NCI-H2227 (cell line): ENCODE data around the gene MAP3K10.
"Not testable (repeated sequence)": the region's sequence is repeated elsewhere in the genome, so short reads cannot be mapped to it uniquely, and the experiment has no call there.

Source experiments
- DNase-seq: peaks from one replicate; lab custom pipeline; 2025; ENCODE audit not compliant: unreplicated experiment; lab: John Stamatoyannopoulos, UW

The MAP3K10 gene

DNA sequence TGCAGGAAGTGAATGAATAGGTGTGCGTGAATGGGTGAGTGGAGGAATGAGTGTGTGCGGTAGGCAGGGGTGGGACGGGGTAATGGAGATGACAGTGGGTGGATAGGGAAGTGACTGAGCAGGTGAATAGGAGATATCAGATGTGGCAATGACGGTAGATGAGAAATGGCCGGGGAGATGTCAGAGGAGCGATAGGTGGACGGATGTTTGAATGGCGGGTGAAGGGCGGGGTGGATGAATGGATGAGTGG, 25.5 kb downstream of the MAP3K10 start:
- no peak for DNase-seq

DNA sequence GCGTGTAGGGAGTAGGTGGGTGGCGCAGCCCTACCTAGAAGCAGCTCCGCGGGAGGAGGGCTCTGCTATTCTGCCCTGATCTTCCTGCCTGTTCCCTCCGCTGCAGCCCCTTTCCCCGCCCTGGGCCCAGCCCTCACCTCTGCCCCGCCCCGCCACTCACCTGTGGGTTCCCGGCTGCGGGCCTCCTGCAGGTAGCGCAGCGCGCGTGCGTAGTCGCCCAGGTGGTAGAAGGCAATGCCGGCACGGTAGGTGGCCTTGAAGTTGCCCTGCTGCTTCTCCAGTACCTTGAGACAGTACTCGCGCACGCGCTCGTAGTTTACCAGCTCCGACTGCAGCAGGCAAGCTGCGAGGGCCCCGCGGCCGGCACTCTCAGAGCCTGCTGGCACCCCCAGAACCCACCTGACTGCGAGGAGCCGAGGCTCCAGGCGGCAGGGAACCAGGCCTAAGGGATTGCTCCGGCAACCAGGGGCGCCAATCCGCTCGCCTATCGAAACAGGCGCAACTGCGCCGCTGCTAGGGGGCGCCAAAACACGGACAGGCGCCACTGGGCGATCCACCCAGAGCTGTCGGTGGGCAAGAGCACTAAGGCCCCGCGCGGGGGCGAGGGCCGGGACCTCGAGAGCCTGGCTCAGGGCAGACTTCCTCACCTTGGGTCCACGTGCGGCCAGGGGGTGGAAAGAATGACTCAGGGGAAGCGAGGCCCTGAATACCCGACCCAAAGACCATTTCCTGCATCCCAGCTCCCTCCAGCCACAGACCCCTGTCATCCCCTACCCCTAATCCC, 26.0 kb downstream of the MAP3K10 start:
- peak; percentile 89 for DNase-seq

DNA sequence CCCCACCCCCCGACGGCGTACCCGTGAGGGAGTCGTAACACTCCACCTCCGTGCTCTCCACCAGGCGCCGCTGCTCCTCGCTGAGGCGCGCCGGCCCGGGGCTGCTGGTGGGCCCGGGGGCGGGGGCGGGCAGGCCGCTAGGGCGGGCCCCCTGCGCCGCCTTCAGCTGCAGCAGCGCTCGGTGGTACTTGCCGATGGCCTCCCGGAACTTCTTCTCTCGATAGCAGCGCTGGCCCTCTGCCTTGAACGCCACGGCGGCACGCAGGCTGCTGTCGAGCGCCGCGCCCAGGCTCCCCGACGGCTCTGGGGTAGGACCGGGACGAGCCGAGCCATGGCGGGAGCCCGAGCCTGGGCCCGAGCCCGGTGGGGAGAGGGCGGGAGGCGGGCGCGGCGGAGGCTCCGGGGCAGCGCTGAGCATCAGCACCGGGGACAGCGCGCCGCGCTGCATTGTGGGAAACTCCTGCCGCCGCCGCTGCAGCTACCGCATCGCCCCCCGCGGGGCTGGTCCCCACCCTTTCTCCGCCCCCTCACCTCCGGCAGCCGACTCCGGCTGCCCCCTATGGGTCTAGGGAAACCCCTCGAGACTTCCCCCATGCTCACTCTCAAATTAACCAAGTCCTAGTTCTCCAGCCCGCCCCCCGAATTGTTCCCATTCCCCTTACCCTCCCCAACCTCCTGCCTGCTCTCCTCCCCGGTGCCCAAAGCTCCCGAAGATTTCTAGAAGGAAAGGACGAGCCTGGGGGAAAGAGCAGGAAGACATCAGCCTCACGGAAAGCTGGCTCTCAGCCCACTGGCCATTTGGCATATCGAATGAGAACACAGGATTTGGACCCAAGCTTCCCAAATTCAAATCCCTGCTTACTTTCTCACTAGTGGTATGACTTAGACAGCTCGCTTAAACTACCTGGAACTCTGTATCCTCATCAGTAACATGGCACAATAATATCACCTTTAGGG, 27.0 kb downstream of the MAP3K10 start, which contains the start of gene TTC9B:
TTC9B (minus strand) TSS at position 451 of the 957 bp plus-strand sequence; CDS start at position 448, 3 bp downstream.
- DNase-seq: peak; percentile 91

DNA sequence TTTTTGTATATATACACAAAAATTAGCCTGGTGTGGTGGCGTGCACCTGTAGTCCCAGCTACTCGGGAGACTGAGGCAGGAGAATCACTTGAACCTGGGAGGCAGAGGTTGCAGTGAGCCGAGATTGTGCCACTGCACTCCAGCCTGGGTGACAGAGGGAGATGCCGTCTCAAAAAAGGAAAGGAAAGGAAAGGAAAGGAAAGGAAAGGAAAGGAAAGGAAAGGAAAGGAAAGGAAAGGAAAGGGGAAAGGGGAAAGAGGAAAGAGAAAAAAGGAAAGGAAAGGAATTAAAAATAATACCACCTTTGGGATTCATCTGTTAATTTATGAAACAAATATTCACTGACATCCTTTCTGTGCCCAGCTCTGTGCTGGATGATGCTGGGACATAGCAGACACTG, 27.8 kb downstream of the MAP3K10 start:
- not testable (repeated sequence) for DNase-seq

DNA sequence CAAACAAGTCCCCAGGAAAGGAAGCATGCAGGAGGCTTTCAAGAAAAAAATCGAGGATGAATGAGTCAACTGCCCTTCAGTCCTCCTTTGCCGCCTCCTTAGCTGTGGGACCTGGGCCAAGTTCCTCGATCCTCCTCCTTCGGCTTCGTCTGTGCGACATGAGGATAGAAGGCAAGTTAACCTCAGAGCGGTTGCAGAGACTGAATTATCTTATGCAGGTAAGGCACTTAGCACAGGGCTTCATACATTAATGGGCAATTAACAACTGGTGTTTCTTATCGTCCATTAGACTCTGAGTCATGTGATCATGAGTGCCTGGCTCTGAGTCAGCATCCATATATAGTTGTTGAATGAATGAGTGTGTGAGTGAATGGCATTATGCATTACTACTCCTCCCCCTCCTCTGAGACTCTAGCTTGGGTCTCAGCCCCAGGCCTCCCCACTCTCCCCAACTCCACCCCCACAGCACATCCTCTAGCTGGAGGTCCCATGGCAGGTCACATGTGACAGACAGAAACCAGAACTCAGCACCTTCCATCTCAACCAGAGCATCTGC, 28.6 kb downstream of the MAP3K10 start:
- DNase-seq: peak; percentile 70

DNA sequence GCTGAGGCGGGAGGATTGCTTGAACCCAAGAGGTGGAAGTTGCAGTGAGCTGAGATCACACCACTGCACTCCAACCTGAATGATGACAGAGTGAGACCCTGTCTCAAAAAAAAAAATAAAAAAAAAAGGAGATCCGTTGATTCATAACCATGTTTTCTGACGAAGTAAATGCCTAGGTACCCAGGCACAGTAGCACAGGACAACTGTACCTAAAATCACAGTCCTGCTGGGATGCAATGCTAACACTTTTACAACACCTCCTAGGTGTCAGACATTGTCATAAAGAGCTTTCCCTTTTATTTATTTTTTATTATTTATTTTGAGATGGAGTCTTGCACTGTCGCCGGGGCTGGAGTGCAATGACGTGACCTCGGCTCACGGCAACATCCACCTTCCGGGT, 29.4 kb downstream of the MAP3K10 start:
- no peak for DNase-seq

DNA sequence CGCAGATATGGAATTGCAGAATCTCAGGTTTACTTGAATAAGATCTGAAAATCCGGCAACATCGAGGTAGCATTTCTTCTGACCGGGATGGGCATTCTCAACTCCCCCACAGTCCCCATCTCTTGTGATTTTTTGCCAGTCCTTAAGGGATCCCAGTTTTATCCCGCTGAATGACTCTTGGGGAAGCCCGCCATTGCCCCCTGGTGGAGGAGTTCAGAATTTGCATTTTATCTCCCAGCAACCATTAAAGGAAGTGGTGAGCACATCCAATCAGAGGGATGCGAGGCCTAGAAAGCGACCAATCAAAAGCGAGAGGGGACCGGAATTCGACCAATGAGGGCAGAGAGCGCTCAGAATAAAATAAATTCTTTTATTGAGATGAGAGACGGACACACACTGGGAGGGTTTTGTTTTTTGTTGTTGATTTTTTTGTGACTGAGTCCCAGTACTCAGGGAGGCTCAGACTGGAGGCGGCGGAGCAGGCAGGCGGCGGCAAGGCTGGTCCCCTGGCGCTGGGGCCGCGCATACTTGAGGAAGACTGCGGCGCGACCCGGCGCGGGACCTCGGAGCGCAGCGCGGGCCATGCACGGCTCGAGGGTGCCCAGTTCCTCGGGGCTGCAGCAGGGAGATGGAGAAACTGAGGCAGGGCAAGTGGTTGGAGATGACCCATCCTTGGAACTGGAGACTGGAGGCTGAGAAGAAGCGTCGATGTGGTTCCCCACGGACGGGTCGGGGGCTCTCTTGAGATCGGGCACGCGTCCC, 30.8 kb downstream of the MAP3K10 start:
- DNase-seq: peak; percentile 94

DNA sequence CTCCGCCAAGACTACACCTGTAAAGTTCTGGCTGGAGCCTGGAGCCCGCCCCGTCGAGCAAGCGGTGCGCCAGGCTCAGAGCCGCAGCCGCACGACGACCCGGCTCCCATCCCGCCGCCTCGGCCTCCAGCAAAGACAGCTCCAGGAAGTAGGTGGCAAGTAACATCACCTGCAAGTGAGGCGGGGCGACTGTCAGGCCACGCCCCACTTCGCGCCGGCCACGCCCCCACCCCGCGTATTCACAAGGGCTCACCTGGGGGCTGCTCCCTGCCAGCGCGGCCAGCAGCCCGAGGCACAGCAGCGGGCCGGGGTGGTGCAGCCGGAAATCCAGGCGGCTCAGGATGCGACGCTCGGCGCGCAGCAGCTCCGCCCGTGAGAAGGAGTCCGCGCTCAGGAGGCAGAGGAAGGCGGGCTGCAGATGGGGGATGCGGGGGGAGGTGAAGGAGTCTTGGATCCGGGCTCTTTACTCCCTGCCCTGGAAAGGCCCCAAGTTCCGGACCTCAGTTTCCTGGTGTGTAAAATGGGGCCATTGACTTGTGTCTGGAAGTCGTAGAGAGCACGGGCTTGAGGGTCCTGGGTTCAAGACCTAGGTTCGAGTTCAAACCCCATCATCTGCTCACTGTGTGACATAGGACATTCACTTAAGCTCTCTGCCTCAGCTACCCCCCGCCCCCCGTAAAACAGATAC, 32.1 kb downstream of the MAP3K10 start:
- DNase-seq: no peak

DNA sequence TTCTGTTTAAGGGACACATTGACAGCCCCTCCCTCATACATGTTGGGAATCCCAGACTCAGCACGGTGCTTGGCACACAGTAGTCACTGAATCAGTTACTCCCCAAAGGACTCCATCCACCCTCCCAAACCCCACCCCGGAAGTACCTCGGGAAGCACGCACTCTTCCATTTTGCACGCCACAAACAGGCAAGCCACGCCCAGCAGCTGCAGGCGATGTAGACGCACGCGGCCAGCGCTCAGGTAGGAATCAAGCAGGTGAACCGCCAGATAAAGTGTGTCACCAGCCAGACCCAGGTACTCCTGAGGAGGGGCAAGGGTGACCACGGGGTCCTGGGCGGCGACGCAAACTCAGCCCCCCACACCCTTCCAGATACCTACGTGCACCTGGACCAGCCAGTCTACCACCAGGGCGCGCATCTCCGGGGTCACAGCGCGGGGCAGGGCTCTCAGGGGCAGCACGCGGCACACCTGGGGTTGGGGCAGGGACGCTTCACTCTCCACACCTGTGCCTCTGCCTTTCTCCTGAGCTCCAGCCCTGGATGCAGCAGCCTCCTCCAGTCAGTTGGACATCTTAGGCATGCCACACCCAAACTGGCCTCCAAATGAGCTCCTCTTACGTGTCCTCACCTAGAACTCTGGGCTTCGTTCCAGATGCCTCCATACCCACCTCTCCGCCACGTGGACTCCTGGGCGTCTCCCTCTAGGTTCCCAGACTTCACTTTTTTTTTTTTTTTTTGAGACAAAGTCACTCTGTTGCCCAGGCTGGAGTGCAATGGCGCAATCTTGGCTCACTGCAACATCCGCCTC, 33.3 kb downstream of the MAP3K10 start:
- DNase-seq: no peak

DNA sequence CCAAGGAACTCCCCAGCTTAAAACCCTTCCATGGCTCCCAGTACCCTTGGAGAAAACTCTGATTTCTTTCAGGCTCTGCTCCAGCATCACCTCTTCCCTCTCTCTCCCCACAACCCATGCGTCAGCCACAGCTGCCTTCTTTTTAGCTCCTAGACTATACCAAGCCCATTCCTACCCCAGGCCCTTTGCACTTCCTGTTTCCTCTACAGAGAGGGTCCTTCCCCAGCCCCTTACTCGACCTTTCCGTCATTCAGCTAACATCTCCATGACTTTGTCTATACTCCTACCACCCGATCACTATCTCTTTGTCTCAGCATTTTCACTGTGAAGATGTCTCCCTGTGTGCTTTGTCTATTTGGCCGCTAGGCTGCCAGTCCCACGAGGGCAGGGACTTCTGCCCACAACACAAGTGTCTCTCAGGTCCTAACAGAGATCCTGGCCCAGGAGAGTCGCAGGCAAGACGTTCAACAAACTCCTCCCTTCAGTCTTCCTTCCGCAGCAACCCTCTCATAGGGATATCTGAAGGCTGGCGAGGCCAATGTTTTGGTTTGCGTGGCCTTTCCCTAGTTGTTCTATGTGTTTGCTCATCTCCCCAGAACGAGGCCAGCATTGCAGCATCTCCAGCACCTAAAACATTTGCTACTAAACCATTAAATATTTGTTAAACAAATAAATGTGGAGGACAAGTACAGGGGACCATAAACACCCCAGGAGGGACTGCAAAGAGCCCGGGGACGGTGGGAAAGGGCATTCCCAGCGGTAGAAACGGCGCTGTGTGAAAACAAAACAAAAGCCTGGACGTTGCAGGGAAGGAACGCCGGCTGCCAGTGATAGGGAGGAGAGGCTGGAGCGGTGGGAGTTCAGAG, 34.4 kb downstream of the MAP3K10 start:
- no peak for DNase-seq

DNA sequence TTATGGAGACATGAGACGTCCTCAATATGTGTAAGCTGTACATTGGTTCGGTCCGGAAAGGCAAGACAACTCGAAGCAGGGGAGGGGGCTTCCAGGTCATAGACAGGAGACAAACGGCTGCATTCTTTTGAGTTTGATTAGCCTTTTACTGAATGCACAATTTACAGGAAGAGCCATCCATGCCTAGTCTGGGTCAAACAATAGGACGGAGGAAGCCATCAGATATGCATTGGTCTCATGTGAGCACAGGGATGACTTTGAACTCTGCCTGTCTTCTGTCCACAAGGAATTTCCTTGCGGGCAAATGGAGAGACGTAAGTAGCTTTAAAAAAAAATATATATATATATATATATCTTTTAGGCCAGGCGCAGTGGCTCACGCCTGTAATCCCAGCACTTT, 37.1 kb downstream of the MAP3K10 start:
- no peak for DNase-seq

DNA sequence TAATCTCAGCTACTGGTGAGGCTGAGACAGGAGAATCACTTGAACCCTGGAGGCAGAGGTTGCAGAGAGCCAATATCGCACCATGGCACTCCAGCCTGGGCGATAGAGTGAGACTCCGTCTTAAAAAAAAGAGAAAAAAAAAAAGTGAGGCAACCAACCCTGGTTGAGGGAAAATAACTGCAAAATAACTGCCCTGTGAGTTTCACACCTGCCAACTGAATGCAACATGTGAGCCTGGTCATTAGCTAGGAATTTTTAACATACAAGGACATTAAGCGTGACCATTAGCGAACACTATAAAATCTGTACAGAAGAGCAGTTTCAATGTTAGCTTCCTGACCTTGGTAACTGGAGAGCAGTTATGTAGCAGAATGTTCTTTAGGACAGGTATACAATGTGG, 37.6 kb downstream of the MAP3K10 start:
- DNase-seq: no peak

DNA sequence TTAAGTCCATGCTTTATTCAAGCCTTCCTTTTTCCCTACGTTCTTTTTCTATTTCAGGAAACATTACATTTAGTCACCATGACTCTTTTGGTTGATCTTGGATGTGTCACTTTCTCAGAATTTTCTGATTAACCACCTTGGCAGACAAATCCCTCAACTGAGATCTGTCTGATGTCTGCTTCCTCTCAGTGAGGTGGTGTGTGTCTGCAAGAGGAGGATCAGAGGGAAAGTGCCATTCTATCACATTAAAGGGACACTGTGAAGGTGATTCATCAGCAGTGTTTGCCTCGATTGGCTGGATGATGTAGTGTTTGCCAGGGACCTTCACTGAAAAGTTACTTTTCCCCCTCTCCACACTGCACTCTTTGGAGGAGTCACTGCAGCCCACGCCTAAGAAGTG, 38.3 kb downstream of the MAP3K10 start:
- DNase-seq: no peak

DNA sequence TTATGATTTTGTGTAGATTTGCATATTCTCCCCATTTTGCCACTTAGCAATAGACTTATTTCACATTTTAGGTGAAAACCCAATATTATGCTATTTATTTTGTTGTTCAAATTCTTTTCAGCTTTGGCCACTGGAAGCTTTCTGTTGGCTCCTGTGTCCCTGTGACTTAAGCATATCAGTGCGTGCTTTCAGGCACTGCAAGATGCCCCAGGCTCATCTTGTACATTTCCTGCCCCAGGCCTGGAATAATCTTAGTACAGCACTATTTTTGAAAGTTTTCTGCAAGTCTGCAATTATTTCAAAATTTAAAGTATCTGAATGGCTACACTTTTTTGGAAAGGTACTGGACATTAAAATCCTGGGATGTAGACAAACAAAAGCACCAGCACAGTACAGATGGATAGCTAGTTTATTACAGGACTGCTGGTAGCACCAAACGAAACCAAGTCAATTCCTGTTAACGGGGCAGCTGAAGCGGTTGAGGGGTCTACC, 38.7 kb downstream of the MAP3K10 start:
- DNase-seq: no peak

DNA sequence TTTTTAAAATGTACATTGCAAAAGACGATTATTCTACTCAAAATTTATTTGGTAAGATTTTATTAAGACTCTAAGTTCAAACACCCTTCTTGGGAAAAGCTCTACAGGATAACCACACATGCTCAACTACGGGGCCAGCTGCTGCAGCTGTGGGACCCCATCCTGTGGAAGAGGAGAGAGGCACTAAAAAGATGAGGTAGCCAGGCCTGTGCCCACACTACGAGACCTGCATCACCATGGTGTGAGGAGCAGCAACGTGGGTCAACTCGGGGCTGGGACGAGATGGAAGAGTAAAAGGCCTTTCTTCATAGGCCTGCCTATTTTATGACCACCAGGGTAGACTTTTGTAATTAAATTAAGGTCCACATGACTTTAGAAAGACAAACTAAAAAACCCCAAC, 39.8 kb downstream of the MAP3K10 start:
- DNase-seq: no peak

DNA sequence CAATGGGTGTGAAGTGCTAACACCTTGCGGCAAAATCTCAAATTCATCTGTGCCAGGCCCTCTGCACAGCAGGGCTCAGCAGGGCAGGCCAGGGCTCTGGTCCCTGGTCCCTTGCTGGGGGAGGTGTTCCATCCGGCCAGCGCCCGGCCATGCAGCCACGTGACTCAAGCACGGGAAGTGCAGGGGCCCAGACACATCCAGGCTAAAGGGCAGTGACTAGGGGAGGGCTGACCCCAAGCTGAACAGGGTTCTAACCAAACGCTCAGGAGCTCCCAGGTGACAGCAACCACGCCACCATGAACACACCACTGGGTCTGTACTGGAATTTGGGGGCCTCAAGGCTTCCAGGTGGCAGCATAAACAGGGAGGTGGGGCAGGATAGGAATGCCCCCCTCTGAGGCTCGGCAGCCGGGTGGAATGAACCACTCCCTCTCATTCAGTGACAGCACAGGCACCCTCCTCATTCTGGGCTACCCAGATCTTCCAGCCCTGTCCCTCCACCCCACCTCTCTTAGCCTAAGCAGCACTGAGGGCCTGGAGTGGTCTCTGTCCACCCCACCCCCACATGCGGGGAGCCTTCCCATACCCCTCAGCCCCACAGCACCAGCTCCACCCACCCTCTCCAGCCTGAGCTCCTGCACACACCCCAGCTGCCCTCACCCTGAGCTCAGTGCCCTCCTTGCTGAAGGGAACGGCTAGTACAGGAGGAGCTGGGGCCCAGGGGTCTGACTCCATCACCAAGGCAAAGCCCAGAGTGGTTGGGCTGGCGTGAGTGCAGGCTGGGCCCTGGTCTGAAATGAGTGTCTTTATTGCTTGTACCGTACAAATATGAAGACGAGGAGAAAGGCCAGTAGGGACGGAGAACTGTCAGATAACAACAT, 40.6 kb downstream of the MAP3K10 start:
- peak; percentile 50 for DNase-seq

DNA sequence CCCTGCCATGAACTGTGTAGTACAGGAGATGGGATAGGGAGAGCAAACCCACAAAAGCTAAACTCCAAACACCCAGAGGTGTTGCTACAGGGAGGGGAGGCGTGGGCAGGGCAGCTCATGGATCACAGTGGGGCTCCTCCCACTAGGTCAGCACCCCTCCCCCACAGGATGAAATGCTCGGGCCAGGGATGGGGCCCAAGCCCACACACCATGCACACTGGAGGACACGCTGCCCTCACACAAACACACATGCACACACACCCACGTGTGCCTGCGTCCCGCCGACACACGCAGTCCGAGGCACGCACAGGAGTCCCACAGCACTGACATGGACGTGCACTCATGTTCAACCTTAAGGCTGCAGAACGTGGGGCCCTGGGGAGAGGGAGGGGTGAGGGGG, 41.3 kb downstream of the MAP3K10 start:
- peak; percentile 49 for DNase-seq
